M059J (cell line): ENCODE results near the gene TMCO6. TPM values are rescaled to one million over a fixed set of nuclear protein-coding genes. Genes with fewer than 3 reads are reported as not detected.
"Not testable (repeated sequence)": the region's sequence is repeated elsewhere in the genome, so short reads cannot be mapped to it uniquely, and the experiment has no call there.

Source experiments
- DNase-seq: peaks from one replicate; pipeline ENCODE4 v3.0.0-alpha.2; 2012; ENCODE audit warnings: low read depth
- total RNA-seq: library from RNA; depleted of rRNA; stranded (reverse); fragments of >200 nt; shearing (Covaris generic); gene quantifications from 2 replicates; pipeline ENCODE4 v1.2.3, GENCODE V29; 2014

TMCO6 gene
- total RNA-seq, 1 experiment from 2014 or later: 15.2 TPM

DNA sequence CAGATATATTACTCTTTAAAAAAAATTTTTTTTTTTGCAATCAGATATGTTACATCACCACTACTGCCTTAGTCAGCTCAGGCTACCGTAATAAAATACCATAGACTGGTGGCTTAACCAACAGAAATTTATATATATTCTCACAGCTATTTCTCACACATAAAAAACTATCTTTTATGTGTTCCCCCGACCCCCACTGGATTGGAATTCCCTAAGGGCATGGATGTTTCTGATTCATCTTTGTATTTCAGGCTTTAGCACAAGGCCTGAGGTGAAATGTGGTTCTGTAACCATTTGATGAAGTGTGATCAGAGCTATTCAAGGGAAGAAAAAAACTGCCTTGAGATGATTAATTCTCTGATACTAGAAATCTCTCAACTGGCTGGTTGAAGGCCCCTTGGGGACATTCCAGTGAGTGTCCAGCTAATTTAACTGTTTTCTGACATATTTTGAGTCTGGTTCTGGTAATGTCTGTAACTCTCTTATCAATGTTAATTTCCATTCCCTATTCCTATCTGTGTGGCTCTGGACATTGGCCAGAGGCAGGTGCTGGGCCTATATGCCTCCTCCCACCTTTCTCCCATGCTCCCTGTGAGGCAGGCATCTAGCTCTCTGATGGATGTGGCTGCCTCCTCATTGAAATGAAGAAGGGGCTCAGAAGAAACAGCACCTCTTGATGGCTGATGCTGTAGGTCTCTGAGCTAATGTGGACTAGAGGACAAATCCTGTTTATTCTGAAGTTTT lies 8.8 kb upstream of the TMCO6 start:
- peak; percentile 93 for DNase-seq

DNA sequence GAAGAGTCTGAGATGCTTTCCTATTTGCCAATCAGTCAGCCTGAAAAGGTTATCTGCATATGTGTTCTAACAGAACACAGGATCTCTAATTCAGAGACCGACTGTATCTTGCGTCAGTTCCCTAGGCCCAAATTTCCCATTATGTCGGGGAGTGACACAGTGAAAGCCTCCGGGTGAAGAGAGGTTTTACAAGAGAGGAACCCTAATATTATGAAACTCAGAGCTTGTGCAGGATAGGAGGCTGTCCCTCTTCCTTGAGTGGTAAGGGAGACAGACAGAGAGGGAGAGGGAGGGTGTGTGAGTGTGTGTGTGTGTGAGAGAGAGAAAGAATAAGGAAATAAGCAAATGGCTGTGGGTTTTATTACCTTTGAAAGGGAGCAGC lies 8.2 kb upstream of the TMCO6 start:
- no peak for DNase-seq

DNA sequence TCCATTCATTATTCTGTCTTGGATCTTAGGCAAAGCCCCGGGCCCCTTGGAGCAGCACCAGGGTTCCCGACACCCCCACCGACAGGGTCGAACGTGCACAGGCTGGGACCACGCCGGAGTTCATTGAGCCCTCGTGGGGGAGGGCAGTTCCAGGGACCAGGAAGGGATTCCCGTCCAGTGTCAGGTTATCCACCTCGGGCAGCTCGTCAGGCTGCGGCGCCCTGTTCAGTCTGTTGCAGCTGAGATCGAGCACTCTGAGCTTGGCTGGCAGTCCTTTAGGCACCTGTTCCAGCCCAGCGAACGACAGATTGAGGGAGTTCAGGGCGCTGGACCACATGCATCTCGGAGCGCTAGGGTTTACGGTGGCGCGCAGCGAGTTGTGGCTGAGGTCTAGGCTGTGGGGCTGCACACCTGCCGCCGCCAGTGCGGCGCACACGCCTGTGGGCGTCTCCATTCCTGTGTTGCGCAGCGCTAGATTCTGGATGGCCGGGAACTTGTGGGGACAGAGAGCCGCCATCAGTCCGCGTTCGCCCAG lies 7.4 kb upstream of the TMCO6 start:
- DNase-seq: no peak

DNA sequence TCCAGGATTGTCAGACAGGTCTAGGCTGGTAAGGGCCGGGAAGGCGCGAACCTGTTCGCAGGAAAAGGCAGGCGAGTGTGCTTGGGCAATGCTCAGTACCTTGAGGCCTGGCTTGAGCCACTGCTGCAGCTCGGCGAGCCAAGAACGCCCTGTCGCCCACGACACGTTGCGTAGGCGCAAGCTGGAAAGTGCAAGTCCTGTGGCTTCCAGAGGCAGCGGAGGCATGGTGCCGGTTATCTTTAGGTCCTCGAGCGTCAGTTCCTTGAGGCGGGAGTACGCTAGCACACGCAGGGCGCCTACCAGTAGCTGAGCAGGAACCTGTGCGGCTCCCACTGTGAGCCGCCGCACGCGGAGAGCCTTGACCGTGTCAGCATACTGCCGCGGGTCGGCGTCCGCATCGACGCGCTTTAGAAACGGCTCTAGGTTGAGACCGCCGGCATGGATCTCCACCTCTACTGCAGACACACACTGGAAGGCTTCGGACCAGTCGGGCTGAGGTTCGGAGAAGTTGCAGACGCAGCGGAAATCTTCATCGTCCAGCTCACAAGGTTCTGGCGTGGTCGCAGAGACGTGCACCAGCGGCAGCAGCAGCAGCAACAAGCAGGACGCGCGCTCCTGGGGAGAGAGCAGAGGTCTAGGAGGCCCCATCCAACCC lies 6.8 kb upstream of the TMCO6 start:
- no peak for DNase-seq

DNA sequence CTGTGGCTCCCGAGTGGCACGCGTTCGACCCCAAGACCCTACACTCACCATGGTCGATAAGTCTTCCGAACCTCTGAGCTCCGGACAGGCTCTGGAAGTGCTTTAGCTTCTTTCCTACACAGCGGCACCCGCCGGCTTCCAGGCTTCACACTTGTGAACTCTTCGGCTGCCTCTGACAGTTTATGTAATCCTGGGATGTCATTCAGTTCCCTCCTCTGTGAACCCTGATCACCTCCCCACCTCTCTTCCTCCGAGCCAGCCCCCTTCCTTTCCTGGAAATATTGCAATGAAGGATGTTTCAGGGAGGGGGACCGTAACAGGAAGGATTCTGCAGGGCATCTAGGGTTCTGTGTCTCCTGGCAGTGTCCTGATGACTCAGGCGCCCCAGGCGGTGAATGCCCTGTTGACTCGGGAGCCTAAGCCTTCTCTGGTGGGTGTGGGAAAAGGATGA lies 6.2 kb upstream of the TMCO6 start, which contains the start of gene CD14:
Gene CD14 (minus strand): TSS at position 155 of the 451 bp plus-strand sequence. CDS start 104 bp downstream, at position 51.
- DNase-seq: peak; percentile 71

DNA sequence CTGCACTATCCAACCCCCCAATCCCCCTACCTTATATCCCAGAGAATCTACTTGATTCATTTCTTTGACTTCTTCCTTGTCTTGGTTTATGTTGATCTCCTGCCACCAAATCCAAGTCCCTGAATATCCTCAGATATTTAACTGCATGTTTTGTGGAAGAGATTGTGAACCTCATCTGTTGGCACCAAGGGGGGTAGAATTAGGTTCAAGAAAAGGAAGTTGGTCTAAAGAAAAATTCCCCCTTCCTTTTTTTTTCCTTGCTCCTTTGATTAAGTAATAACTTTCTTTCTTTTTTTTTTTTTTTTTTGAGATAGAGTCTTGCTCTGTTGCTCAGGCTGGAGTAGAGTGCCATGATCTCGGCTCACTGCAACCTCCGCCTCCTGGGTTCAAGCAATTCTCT lies 5.8 kb upstream of the TMCO6 start:
- no peak for DNase-seq

DNA sequence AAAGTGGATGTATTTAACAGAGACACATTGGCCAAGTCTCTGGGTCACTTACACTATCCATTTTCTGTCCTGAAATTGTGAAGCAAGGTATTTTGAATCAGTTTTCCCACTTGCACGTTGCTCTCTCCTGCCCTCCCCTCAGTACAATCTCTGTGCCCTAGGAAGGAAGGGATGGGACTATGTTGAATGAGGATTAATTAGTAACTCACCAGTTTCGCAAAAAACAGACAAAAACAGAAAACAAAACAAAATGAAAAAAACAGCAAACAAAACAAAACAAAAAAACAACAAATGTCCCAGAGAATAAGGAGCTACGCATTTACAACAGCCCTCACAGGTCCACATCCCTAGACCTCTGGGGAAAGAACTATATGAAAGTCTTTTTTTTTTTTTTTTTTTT lies 5.1 kb upstream of the TMCO6 start:
- no peak for DNase-seq

DNA sequence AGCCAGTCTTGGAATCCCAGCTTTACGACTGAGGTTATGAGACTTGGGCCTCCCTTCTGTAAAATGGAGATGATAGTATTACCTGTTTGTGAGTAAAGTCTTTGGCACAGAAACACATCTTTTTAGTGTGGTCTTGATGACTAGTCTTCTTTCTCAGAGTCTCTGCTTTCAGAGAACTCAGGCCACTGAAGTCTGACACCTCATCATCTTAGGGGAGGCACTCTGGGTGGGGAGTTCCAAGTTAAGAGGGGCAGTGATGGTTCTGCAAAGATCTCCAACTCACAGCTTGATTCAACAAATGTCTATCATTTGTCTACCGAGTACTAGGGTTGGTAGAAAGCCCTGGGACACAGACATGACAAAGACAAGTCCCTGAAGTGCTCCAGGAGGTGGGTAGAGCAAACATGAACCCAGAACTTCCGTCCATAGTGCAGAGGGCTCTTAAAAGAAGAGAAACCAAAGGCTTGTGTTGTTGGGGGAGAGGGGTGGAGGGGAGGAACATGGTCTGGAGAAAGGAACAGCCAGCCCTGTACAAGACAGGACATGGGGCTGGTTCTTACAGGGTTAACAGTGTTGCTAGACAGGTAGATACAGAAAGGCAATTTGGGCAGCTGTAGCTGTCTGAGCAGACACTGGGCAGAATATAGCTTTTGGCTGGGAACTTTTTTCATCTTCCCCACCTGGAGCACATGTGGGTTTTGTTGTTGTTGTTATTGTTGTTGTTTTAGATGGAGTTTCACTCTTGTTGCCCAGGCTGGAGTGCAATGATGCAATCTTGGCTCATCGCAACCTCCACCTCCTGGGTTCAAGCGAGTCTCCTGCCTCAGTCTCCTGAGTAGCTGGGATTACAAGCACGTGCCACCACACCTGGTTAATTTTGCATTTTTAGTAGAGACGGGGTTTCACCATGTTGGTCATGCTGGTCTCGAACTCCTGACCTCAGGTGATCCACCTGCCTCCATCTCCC lies 3.7 kb upstream of the TMCO6 start:
- DNase-seq: no peak

DNA sequence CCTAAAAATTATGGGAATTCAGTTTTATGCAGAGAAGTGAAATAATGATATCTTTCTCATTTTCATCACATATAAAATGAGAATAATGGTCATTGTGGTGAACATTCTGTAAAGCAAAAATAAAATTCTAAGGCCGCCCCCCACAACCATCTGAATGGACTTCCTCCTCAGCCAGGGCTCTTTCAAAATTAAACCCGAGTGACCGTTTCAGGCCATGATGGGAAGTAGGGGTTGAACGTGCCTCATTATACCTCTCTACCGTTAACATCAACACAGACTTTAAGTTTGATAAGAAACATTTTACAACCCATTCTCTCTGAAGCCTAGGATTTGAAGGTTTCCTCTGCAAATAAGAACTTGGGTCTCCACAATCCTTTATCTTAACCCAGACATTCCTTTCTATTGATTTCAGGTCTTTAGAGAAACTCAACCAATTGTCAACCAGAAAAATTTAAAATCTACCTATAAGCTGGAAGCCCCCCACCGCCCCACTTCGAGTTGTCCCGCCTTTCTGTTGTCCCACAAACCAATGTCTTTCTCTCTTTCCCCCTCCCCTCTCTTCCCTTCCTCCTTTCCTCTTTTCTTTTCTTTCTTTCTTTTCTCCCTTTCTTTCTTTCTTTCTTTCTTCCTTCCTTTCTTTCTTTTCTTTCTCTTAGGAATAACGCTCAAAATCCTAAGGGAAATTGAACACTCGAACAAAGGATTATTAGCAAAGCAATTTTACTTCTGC lies 1.7 kb upstream of the TMCO6 start:
- DNase-seq: no peak

DNA sequence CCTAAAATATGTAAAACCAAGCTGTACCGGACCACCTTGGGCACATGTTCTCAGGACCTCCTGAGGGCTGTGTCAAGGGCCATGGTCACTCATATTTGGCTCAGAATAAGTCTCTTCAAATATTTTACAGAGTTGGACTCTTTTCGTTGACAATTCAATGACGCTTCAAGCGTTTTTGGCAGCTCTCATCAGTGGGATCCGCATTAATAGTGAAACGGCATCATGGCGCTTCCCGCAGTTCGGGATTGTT lies 428 bp upstream of the TMCO6 start:
- not testable (repeated sequence) for DNase-seq

DNA sequence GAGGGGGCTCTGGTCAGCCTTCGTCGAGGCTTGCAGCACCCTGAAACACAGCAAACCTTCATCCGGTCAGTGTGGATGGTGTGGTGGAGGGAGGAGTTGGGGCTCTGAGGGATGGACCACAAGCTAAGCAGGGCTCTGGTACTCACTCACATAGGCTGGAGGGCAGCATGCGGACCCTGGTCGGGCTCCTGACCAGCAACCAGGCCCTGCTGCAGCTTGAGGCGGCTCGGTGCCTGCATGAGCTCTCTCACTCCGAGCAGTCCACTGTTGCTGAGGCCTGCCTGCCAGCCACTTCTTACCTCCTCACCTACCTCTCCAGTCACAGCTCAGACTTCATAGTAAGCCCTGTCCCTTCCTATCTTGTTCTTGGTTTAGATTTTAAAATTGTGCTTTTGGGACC lies 2.5 kb downstream of the TMCO6 start:
- DNase-seq: no peak

DNA sequence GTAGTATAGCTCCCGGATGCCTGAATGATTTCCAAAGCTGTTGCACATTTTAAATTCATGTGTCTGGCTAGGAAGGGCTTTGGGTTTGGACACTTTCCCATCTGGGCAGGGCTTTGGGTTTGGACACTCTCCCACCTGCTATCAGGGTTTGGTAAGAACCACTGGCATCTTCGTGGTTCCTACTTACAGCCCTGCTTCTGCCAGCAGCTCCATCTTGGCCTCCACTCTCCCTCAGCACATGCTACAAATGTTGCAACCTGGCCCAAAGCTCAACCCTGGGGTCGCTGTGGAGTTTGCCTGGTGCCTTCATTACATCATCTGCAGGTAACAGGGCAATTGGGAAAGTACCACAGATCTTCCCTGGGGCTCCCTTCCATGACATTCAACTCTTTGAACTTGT lies 3.5 kb downstream of the TMCO6 start:
- peak; percentile 67 for DNase-seq

DNA sequence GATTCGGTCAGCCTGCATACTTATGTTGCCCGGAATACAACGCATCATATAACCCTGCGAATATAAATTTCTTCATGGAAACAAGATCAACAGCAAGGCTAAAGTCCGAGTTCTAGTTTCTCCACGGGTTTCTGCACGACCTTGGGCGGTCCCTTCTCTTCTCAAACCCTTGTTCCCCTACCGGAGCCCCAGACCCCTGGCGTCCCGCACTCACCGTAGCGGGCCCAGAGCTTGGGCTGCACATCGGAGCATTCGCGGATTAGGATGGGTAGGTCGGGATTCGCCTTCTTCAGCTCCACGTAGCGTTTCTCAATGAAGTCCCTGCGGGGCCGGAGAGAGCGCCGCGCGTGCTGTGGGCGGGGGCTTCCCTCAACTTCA lies 7.8 kb downstream of the TMCO6 start:
- no peak for DNase-seq

DNA sequence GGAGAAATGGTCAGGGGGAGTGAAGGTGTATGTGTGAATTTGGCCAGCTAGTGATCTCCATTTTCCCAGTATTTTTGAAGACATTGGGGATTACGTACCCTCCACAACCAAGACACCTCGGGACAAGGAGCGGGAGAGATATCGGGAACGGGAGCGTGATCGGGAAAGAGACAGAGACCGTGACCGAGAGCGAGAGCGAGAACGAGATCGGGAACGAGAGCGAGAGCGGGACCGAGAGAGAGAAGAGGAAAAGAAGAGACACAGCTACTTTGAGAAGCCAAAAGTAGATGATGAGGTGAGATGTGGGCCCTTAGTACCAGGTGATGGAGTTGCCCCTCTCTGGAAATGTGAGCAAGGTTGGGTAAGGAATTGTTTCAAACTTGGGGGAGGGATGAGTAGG lies 19.6 kb downstream of the TMCO6 start:
- DNase-seq: no peak

DNA sequence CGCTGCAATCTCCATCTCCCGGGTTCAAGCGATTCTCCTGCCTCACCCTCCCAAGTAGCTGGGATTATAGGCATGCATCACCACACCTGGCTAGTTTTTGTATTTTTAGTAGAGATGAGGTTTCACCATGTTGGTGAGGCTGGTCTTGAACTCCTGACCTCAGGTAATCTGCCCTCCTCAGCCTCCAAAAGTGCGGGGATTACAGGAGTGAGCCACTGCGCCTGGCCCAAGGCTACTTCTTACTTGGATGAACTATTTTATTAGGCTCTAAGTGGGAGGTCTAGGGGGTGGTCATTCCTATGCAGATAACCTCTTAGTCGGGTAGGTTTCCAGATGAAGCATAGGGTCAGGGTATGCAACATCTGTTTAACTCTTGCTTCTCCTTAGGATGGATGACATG lies 21.1 kb downstream of the TMCO6 start:
- not testable (repeated sequence) for DNase-seq

DNA sequence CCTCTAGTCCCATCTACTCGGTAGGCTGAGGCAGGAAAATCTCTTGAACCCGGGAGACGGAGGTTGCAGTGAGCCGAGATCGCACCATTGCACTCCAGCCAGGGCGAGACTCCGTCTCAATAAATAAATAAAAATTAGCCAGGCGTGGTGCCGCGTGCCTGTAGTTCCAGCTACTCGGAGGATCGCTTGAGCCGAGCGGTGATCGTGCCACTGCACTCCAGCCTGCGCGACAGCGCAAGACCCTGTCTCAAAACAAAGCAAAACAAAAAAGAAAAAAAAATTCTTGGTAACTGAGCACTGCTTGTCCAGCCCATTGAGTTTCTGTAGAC lies 24.7 kb downstream of the TMCO6 start:
- no peak for DNase-seq

DNA sequence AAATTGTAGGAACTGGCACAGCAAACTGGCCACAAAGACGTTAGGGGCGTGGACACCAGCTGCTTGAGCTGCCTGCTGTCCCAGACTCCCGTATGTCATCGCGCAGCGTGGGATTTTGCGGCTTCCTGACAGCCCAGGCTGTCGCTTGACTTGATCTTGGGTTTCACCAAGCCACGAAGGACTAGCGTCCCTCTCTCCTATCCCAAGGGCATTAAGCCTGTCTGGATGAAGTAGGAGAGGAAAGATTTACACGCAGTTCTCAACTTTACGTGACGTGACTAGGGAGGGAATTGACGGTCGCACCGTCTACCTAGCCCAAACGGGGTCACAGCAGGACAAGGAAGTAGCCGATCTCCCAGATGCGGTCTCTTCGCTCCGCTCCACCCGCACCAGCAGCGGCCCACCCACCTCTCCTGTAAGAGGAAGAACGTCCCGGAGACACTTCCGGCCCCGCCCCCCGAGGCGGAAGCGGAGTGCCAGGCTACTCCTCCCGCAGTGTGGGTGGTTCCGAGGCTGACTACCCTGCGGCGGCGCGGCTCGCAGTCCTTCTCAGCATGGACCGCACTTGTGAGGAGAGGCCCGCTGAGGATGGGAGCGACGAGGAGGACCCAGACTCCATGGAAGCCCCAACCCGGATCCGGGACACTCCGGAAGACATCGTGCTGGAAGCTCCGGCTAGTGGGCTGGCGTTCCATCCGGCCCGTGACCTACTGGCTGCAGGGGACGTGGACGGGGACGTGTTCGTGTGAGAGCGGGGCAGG lies 25.3 kb downstream of the TMCO6 start, which contains the start of gene WDR55:
Gene WDR55 (plus strand): TSS at position 546 of the 761 bp plus-strand sequence. CDS start 9 bp downstream, at position 555.
- DNase-seq: peak; percentile 96

DNA sequence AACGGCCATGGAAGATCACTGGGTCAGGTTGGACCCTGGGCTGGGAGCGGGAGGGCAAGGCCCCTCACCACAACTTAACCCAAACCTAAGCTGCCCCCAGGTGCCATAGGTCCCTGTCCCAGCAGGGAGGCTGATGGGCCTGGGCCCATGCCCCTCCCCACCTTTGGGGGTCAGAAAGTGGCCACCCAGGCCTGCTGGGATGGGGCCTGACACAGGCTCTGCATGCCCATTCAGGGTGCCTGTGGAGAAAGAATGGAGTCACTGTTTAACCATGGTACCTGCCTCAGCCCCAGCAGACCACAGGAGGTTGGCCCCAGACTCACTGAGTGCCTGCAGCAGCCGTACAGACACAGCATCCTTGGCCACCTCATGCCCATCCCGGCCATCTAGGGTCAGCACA lies 31.8 kb downstream of the TMCO6 start:
- DNase-seq: not testable (repeated sequence)

DNA sequence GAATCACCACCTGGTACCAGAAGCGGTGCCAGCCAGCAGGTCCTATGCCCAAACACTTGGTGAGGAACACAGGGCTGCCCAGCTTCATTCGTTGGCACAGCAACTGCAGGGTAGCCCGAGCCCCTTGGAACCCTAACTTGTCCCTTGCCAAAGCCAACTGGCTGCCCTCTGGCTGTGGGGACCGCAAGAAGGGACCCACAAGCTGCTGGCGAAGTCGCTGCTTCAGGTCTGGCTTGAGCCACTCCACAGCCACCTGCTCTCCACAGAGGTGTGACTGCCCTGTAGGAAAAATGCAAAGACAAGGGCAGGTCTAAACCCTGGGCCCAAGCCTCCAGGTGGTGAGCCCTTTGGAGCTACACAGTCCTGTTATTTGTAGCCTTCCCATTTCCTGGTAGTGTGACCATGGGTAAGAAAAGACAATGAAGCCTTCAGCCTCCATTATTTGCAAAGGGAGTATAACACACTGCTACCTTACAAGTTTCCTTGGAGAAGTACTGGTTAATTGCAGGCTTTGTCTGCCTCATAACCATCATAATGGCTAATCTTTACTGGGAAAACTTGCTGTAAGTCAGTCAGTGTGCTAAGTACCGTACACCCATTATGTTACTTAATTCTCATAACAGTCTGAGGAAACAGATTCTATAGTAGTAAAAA lies 32.3 kb downstream of the TMCO6 start:
- no peak for DNase-seq

DNA sequence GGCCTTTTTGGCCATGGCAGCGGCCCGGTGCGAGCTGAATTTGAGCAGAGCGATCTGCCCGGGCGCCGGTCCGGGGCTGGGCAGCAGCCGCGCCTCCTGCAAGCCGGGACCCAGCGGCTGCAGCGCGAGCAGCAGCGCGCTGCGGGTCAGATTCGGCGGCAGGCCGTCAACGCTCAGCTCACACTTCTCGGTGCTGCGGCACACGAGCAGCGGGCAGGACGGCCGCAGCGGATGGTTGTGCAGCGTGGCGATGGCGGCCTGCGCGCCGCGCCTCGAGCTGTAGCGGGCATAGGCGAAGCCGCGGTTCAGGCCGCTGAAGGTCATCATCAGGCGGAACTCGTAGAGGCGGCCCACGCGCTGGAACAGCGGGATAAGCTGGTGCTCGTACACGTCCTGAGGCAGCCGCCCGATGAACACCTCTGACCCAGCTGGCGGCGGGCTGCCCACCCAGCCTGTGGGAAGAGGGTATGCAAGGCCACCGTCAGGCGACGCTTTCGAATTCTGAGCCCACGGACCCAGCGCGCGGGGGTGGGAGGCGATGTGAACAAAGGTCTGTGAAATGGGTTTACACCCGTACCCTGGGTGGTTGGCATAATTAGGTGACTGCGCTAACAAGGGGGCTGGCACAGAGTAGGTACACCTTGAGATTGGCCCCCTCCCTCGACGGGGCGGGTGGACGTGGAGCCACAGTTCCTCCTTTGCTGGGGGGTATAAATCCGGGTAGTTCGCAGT lies 33.4 kb downstream of the TMCO6 start:
- no peak for DNase-seq
